ENCODE data around the gene DUOX1.
A peak's percentile ranks its signal among the peaks of the same experiment; 100 is the strongest.

Gene DUOX1

GRCh38 chr15:45106002-45106790 lies 23.6 kb upstream of the DUOX1 start:
- DNase-seq: no peak

DNA sequence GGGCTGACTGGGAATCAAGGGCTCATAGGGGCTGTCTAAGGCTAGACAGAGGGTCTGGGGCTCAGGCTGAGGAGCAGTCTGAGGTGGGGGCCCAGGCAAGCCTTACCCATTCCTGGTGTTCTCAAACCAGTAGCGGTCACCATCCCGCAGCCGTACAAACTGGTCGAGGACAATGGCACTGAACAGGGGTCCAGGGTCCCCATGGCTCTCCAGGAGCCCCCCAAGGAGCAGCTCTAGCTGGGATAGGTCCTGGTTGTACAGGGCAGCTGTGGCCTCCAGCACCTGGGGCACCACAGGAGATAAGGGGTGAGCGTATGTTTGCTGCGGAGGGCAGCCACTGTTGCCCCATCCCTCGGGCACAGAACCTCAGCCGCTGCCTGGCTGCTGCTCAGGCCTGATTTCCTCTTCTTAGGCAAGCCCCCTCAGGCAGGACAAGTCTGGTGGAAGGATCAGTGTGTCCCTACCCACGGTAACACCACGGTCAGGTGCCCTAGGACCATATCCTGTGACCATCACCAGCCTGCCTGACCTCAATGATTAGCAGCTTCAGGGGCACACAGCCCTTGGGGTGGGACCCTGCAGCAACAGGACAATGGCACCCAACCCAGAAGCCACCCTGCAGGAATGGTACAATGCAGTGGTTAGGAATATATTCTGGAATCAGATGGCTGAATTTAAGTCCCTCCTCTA lies 21.7 kb upstream of the DUOX1 start:
- DNase-seq: no peak

DNA sequence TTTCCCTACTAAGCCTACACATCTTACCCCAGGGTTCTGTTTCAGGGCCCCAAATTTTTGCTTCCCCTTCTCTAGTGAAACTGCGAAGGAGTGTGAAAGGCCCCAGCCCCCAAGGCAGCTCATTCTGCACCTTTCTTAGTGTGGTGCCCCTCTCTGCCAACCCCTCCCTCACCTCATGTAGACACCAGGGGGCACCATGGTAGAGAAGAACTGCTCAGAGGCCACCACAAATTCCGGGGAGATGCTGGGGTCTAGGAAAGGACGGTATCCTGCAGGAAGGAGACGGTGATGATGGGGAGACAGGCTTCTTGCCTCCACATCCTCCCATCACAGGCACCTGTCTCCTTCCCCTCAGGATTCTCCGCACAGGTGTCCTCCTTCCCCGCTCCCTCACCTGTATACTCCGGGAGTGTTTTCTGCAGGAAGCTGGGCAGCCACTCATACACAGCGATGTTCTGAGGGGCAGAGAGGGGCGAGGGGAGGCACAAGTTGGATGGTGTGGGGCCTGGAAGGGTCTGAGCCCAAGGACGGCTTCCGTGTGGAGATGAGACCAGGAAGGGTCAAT lies 19.5 kb upstream of the DUOX1 start:
- no peak for DNase-seq

DNA sequence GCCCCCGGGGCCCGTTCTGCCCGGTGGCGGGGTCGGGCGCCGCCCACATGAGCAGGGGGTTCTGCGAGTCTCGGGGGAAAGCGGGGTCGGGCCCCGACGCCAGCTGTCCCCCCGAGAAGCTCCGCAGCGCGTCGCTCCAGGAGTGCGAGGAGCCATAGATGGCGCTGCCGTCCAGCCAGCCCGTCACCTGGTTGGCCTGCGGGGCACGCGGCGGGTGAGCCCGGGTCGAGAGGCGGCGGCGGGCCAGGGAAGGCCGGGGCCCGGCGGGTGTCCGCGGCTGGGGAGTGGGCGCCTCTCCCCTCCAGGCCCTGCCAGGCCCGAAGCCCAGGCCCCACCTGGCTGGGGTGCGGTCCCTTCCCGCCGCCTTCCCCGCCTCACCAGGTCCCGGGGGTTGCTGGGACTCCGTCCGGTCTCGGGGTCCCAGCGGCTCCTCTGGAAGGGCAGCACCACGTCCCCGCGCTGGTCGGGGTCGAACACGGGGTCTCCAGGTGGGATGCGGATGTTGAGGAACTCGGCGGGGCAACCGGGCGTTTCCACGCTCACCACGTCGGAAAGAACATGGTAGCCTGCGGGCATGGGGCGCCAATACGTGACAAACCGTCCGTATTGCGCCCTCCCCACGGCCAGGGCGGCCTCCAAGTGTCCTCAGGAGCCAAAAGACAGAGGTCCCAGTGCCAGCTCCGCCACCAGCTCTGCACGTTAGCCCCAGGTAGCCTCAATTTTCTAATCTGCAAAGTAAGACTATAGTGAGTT lies 18.2 kb upstream of the DUOX1 start:
- DNase-seq: no peak

DNA sequence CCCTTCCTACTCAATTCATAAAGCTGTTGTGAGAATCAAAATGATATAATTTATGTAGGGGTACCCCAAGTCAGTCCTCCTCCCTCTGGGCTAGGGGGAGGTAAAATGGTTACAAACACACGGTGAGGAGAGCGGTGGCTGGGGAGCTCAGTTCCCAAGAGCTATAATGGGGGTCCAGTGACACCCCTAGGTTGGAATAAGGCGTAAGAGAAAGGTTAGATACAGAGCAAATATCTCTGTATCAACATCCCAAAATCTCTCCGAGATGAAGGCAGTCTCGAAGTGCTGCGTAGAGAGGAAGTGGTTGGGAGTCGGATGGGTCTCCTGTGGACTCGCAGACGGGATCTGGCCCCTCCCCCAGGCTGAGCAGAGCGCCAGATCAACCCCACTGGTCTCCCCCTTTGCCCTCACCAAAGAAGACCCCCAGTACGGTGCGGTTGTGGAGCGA lies 17.6 kb upstream of the DUOX1 start:
- no peak for DNase-seq

GRCh38 chr15:45112591-45113379 lies 17.0 kb upstream of the DUOX1 start:
- no peak for DNase-seq

- no peak for DNase-seq
Observed at GRCh38 chr15:45113380-45113990, 16.3 kb upstream of the DUOX1 start.

- no peak for DNase-seq
Observed at GRCh38 chr15:45114076-45114750, 15.6 kb upstream of the DUOX1 start, which contains the start of the genes DUOX2 and DUOXA2. TSS of gene DUOX2 (minus strand) at chr15:45114172. CDS start at chr15:45113411, 761 bp downstream. TSS of gene DUOXA2 (plus strand) at chr15:45114326. CDS start at chr15:45114606, 280 bp downstream.

DNA sequence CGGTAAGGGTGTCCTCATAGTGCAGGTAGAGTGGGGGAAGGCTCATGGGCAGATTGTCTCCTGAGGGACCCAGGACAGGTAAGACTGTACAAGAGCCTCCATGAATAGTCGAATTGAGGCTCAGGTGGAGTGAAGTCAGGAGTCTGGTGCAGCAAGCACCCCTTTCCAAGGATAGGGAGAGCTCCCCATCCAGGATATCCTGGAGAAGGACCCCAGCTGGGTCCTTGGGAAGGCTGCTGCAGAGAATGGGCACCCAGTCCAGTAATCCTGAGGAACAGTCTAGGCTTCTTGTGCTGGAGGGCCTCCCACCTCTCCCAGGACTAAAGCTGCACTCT lies 15.1 kb upstream of the DUOX1 start:
- DNase-seq: no peak

DNA sequence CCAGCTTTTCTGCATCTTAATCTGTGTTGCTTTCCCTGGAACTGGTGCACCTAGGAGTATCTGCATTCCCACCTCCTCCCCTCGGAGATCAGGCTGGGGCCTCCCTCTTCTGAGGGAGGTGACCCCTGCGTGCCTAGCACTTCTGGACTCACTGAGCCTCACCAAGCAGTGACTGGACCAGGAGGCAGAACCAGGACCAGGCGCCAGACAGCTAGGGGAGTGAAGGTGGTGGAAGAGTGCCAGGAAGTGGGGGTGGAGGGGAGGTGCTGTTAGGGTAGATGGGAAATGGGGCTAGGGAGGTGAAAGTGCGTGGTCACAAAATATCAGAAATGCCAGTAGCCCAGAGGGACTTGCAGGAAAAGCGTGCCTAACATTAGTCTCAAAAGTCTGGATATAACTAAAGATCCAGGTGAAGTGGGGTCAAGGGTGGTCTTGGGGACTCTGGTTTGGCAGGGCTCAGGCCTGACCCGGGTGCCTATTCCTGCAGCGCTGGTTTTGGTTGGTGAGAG lies 14.4 kb upstream of the DUOX1 start:
- no peak for DNase-seq

GRCh38 chr15:45116006-45116481 lies 13.8 kb upstream of the DUOX1 start:
- no peak for DNase-seq

DNA sequence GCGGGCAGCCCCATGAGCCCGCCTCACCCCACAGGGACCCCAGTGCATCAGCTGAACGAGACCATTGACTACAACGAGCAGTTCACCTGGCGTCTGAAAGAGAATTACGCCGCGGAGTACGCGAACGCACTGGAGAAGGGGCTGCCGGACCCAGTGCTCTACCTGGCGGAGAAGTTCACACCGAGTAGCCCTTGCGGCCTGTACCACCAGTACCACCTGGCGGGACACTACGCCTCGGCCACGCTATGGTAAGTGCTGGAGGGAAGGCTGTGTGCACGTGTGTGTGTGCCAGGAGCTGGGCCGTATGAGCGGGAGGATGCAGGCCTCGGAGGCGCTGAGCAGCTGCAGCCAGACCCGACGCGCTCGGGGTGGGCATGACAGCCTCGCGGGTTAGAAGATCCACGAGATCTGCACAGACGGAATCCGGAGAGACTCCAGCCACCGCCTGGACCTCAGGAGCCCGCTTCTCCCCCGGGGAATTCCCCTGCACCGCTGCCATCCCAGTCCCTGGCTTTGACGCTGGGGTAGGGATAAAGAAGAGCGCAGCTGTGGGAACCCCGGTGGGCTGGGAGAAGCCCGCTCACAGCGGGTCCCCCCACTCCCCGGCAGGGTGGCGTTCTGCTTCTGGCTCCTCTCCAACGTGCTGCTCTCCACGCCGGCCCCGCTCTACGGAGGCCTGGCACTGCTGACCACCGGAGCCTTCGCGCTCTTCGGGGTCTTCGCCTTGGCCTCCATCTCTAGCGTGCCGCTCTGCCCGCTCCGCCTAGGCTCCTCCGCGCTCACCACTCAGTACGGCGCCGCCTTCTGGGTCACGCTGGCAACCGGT lies 13.1 kb upstream of the DUOX1 start:
- no peak for DNase-seq

DNA sequence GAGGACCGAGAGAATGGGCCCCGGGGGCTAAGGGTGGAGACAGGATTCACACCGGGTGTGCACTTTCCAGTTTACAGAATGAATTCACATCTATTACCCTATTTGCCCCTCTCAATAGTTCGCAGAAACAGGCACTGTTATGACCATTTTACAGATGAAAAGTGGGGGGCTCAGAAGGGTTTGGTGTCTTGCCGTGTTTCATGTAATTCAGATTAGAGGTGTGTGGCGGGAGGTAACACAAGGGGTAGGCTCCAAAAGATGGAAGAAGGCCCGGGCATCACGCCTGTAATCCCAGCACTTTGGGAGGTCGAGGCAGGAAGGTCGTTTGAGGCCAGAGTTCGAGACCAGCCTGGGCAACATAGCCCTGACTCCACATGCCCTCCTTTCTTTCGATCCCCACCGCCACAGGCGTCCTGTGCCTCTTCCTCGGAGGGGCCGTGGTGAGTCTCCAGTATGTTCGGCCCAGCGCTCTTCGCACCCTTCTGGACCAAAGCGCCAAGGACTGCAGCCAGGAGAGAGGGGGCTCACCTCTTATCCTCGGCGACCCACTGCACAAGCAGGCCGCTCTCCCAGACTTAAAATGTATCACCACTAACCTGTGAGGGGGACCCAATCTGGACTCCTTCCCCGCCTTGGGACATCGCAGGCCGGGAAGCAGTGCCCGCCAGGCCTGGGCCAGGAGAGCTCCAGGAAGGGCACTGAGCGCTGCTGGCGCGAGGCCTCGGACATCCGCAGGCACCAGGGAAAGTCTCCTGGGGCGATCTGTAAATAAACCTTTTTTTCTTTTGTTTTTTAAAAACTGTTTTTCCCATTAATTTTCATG lies 12.3 kb upstream of the DUOX1 start:
- no peak for DNase-seq

GRCh38 chr15:45118131-45118588 lies 11.6 kb upstream of the DUOX1 start:
- peak; percentile 8 to 95 (median 80) for DNase-seq

- DNase-seq: no peak
Observed at GRCh38 chr15:45118996-45119395, 10.8 kb upstream of the DUOX1 start.

- DNase-seq: no peak
Observed at GRCh38 chr15:45120081-45120972, 9.5 kb upstream of the DUOX1 start.
